ENCODE data around the gene LRRC32.

DNA sequence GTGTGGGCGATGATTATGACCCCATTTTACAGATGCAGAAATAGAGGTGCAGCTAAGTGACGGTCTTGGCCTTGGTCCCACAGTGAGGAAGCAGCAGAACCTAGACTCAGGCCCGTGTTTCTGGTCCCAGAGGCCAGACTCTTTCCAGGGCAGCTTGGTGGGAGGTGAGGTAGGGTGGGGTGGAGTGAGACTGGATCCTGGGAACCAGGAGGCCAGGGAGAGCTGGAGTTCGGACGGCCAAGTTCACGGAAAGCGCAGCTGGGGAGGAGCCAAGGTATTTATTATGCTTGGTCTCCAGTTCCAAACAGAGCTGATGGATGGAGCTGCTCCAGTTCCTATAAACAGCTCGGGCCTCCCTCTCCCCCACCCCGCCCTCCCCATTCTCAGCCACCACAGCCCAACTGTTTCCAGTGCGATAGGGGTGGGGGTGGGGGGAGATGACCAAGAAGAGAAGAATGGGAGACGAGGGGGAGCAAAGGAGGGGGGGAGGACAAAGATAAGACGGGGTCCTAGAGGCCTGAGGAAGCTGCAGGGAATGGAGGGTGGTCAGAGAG lies 16.2 kb downstream of the LRRC32 start:
- TF ChIP-seq SMC3 (IDR thresholded peaks at IDR 0.05; ENCODE audit: low read depth, low read length) = no peak
- TF ChIP-seq POLR2A (IDR thresholded peaks at IDR 0.05; ENCODE audit: low read depth, low read length) = no peak
- TF ChIP-seq FOS (IDR thresholded peaks at IDR 0.05; ENCODE audit: low read depth, low read length) = peak; percentile 40; the same call in 1 of the 2 replicates
- TF ChIP-seq, protein P1, sequence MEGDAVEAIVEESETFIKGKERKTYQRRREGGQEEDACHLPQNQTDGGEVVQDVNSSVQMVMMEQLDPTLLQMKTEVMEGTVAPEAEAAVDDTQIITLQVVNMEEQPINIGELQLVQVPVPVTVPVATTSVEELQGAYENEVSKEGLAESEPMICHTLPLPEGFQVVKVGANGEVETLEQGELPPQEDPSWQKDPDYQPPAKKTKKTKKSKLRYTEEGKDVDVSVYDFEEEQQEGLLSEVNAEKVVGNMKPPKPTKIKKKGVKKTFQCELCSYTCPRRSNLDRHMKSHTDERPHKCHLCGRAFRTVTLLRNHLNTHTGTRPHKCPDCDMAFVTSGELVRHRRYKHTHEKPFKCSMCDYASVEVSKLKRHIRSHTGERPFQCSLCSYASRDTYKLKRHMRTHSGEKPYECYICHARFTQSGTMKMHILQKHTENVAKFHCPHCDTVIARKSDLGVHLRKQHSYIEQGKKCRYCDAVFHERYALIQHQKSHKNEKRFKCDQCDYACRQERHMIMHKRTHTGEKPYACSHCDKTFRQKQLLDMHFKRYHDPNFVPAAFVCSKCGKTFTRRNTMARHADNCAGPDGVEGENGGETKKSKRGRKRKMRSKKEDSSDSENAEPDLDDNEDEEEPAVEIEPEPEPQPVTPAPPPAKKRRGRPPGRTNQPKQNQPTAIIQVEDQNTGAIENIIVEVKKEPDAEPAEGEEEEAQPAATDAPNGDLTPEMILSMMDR (conservative IDR thresholded peaks at IDR 0.05; ENCODE audit: low read depth, low read length) = no peak
- TF ChIP-seq MXI1 (IDR thresholded peaks at IDR 0.05; ENCODE audit: borderline replicate concordance, low read depth, low read length) = no peak
- TF ChIP-seq NFE2L2 (IDR thresholded peaks at IDR 0.05; ENCODE audit: low read depth, low read length) = no peak
- TF ChIP-seq BHLHE40 (IDR thresholded peaks at IDR 0.05; ENCODE audit: low read depth, low read length) = no peak
- TF ChIP-seq MAFK (IDR thresholded peaks at IDR 0.05; ENCODE audit: low read depth, low read length) = no peak
- TF ChIP-seq, protein P2, sequence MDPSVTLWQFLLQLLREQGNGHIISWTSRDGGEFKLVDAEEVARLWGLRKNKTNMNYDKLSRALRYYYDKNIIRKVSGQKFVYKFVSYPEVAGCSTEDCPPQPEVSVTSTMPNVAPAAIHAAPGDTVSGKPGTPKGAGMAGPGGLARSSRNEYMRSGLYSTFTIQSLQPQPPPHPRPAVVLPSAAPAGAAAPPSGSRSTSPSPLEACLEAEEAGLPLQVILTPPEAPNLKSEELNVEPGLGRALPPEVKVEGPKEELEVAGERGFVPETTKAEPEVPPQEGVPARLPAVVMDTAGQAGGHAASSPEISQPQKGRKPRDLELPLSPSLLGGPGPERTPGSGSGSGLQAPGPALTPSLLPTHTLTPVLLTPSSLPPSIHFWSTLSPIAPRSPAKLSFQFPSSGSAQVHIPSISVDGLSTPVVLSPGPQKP (IDR thresholded peaks at IDR 0.05; ENCODE audit: borderline replicate concordance, low read depth, low read length) = no peak
- TF ChIP-seq CEBPB (IDR thresholded peaks at IDR 0.05; ENCODE audit: low read depth, low read length) = no peak
- peak; percentile 61 for TF ChIP-seq RCOR1 (IDR thresholded peaks at IDR 0.05; ENCODE audit: insufficient replicate concordance, low read length)
- TF ChIP-seq, protein P3, sequence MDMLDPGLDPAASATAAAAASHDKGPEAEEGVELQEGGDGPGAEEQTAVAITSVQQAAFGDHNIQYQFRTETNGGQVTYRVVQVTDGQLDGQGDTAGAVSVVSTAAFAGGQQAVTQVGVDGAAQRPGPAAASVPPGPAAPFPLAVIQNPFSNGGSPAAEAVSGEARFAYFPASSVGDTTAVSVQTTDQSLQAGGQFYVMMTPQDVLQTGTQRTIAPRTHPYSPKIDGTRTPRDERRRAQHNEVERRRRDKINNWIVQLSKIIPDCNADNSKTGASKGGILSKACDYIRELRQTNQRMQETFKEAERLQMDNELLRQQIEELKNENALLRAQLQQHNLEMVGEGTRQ (IDR thresholded peaks at IDR 0.05; ENCODE audit: low read depth, low read length) = no peak

All from IMR-90 (cell line).